MM.1S (cell line): ENCODE results near the gene MYO1E.

Experiments used
- DNase-seq: peaks from one replicate; pipeline ENCODE4 v3.0.0-alpha.2; 2015
- H2AFZ ChIP-seq: fragments of 300-600 bp; sonication (generic); 2 replicates; pipeline ENCODE4 v1.6.0; 2016; ENCODE audit warnings: antibody characterized with exemption, low read length
- H3F3A ChIP-seq: fragments of 300-600 bp; sonication (generic); 2 replicates; pipeline ENCODE4 v1.6.1; 2016; ENCODE audit warnings: mild to moderate bottlenecking, antibody characterized with exemption, low read length, moderate library complexity, mixed read lengths; ENCODE audit not compliant: insufficient read depth
- H3K27ac ChIP-seq: fragments of 300-600 bp; sonication (generic); 2 replicates; pipeline ENCODE4 v1.5.1; 2016; ENCODE audit warnings: mild to moderate bottlenecking, low read length
- H3K27me3 ChIP-seq: fragments of 300-600 bp; sonication (generic); replicated peaks from 2 replicates; pipeline ENCODE4 v1.6.0; 2016; ENCODE audit warnings: low read length; ENCODE audit not compliant: insufficient read depth
- H3K36me3 ChIP-seq: fragments of 300-600 bp; sonication (generic); replicated peaks from 2 replicates; pipeline ENCODE4 v1.6.1; 2016; ENCODE audit warnings: mild to moderate bottlenecking, low read length, mixed read lengths; ENCODE audit not compliant: insufficient read depth
- H3K4me1 ChIP-seq: fragments of 300-600 bp; sonication (generic); 2 replicates; pipeline ENCODE4 v1.6.1; 2016; ENCODE audit warnings: low read length, mixed read lengths
- H3K4me2 ChIP-seq: fragments of 300-600 bp; sonication (generic); 2 replicates; pipeline ENCODE4 v1.6.0; 2016; ENCODE audit warnings: low read depth, low read length
- H3K4me3 ChIP-seq: fragments of 300-600 bp; sonication (generic); 2 replicates; pipeline ENCODE4 v1.5.1; 2016; ENCODE audit warnings: low read length, mixed read lengths
- H3K79me2 ChIP-seq: fragments of 300-600 bp; sonication (generic); 2 replicates; pipeline ENCODE4 v1.6.1; 2016; ENCODE audit warnings: mixed run types, low read length, mixed read lengths
- H3K9ac ChIP-seq: fragments of 300-600 bp; sonication (generic); 2 replicates; pipeline ENCODE4 v1.6.1; 2016; ENCODE audit warnings: low read length, mixed read lengths
- H3K9me2 ChIP-seq: fragments of 300-600 bp; sonication (generic); replicated peaks from 2 replicates; pipeline ENCODE4 v1.6.1; 2016; ENCODE audit warnings: mild to moderate bottlenecking, low read length, mixed read lengths; ENCODE audit not compliant: insufficient read depth
- H3K9me3 ChIP-seq: fragments of 300-600 bp; sonication (generic); replicated peaks from 2 replicates; pipeline ENCODE4 v1.6.1; 2016; ENCODE audit warnings: mild to moderate bottlenecking, low read length, mixed read lengths; ENCODE audit not compliant: insufficient read depth
- H4K20me1 ChIP-seq: fragments of 300-600 bp; sonication (generic); 2 replicates; pipeline ENCODE4 v1.6.1; 2016; ENCODE audit warnings: mild to moderate bottlenecking, low read length, moderate library complexity, mixed read lengths; ENCODE audit not compliant: insufficient read depth
- CTCF ChIP-seq: fragments of 300-600 bp; sonication (generic); IDR thresholded peaks from 2 replicates; pipeline ENCODE4 v1.5.1; 2016; ENCODE audit warnings: antibody characterized with exemption, low read length, mixed read lengths
- EZH2 ChIP-seq: fragments of 300-600 bp; sonication (generic); optimal IDR thresholded peaks from 2 replicates; pipeline ENCODE3; 2017; ENCODE audit warnings: low read depth, mild to moderate bottlenecking, antibody characterized with exemption, low read length, mixed read lengths
- EZH2phosphoT487 ChIP-seq: fragments of 300-600 bp; sonication (generic); IDR thresholded peaks from 2 replicates; pipeline ENCODE4 v1.6.1; 2018; ENCODE audit warnings: antibody characterized with exemption, low read length

MYO1E gene

GRCh38 chr15:59299929-59300617 is 72.6 kb downstream of the MYO1E start:
- TF ChIP-seq EZH2phosphoT487 (no peak), EZH2 (no peak), CTCF (no peak)
- Histone ChIP-seq H3K4me1 (peaks cover 12% of the 10 kb centered on the region), H3K79me2 (no peaks in the 10 kb centered on the region), H3K4me3 (peak overlapping the region; percentile 15; the same call in 1 of the 2 replicates), H3K9ac (no peak overlapping the region), H3K9me3 (no peaks in the 10 kb centered on the region), H3F3A (no peaks in the 10 kb centered on the region), H2AFZ (peak overlapping the region; percentile 65), H3K9me2 (no peaks in the 10 kb centered on the region), H3K4me2 (peak overlapping the region; percentile 62; the same call in 1 of the 2 replicates), H4K20me1 (no peaks in the 10 kb centered on the region), H3K36me3 (no peaks in the 10 kb centered on the region), H3K27me3 (no peaks in the 10 kb centered on the region), H3K27ac (peak overlapping the region; percentile 30; the same call in 1 of the 2 replicates)
- peak; percentile 86 for DNase-seq

- Histone ChIP-seq H3F3A (no peaks in the 10 kb centered on the region), H2AFZ (no peak overlapping the region), H3K9ac (no peak overlapping the region), H3K4me1 (peaks cover 12% of the 10 kb centered on the region), H3K4me3 (no peak overlapping the region), H3K27me3 (no peaks in the 10 kb centered on the region), H3K9me2 (no peaks in the 10 kb centered on the region), H4K20me1 (no peaks in the 10 kb centered on the region), H3K27ac (no peak overlapping the region), H3K79me2 (no peaks in the 10 kb centered on the region), H3K9me3 (no peaks in the 10 kb centered on the region), H3K36me3 (no peaks in the 10 kb centered on the region), H3K4me2 (no peak overlapping the region)
- DNase-seq, result no peak
- no peak for TF ChIP-seq EZH2phosphoT487
- no peak for TF ChIP-seq EZH2
- no peak for TF ChIP-seq CTCF
Observed at GRCh38 chr15:59298854-59299250, 73.8 kb downstream of the MYO1E start.

- Histone ChIP-seq H3K4me3 (no peak overlapping the region), H2AFZ (no peak overlapping the region), H3K79me2 (no peaks in the 10 kb centered on the region), H3K4me1 (peaks cover 12% of the 10 kb centered on the region), H3K27me3 (no peaks in the 10 kb centered on the region), H3K27ac (no peak overlapping the region), H4K20me1 (no peaks in the 10 kb centered on the region), H3K36me3 (no peaks in the 10 kb centered on the region), H3F3A (no peaks in the 10 kb centered on the region), H3K9me2 (no peaks in the 10 kb centered on the region), H3K9me3 (no peaks in the 10 kb centered on the region), H3K4me2 (no peak overlapping the region), H3K9ac (no peak overlapping the region)
- no peak for TF ChIP-seq CTCF
- TF ChIP-seq EZH2phosphoT487, result no peak
- no peak for TF ChIP-seq EZH2
- no peak for DNase-seq
Observed at GRCh38 chr15:59298225-59298853, 74.3 kb downstream of the MYO1E start.
